Measurements from ENCODE around the gene MAP4K1. TPM values are rescaled to one million over a fixed set of nuclear protein-coding genes. Genes with fewer than 3 reads are reported as not detected.

MAP4K1 gene
- polyA plus RNA-seq, 1 donor from 2014 or later = 1.0 TPM

DNA sequence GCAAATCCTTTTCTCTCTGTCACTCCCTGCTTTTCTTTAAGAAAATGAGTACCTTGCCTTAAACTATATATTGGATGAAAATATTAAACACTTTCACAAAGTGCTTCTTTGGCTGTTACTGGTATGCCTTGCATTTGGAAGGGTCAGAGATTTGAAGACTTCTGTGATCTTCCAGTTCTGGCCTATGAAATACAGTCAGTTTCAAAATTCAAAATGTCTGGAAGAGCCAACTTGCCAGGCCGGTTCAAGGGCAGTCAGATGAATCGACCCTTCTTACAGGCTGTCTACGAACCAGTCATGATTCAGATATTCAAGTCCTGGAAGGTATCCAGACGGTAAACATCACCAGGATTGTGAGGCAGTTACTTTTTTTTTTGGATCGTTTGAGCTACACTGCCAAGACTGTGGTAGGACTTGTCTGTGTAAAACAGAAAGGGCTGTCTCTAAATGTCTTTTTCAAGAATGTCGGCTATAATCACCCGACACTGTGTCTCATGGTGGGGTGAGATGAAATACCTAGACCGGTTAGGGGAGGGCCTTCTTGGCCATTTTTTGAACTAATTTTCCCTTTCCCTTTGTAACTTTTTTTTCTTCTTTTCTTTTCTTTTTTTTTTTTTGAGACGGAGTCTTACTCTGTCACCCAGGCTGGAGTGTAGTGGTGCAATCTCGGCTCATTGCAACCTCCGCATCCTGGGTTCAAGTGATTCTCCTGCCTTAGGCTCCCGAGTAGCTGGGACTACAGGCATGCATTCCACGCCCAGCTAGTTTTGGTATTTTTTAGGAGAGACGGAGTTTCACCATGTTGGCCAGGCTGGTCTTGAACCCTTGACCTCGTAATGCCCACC lies 40.9 kb upstream of the MAP4K1 start:
- H3K9me2 ChIP-seq (ENCODE audit: insufficient read depth, low read length) = no peaks in the 10 kb centered on the region
- no peaks in the 10 kb centered on the region for H3K36me3 ChIP-seq (ENCODE audit: insufficient read depth, low read length)
- H2AFZ ChIP-seq (ENCODE audit: low read depth, low read length) = no peak overlapping the region
- no peak overlapping the region for H3K4me2 ChIP-seq (ENCODE audit: low read length)
- peaks cover 52% of the 10 kb centered on the region for H3K79me2 ChIP-seq (replicated peaks; ENCODE audit: insufficient read depth, low read length)
- TF ChIP-seq EP300 (conservative IDR thresholded peaks at IDR 0.05; ENCODE audit: poor library complexity, severe bottlenecking) (no peak), TAF1 (IDR thresholded peaks at IDR 0.05; ENCODE audit: low read depth) (no peak), SMC3 (conservative IDR thresholded peaks at IDR 0.05; ENCODE audit: poor library complexity) (no peak)
- TF ChIP-seq, protein P1, sequence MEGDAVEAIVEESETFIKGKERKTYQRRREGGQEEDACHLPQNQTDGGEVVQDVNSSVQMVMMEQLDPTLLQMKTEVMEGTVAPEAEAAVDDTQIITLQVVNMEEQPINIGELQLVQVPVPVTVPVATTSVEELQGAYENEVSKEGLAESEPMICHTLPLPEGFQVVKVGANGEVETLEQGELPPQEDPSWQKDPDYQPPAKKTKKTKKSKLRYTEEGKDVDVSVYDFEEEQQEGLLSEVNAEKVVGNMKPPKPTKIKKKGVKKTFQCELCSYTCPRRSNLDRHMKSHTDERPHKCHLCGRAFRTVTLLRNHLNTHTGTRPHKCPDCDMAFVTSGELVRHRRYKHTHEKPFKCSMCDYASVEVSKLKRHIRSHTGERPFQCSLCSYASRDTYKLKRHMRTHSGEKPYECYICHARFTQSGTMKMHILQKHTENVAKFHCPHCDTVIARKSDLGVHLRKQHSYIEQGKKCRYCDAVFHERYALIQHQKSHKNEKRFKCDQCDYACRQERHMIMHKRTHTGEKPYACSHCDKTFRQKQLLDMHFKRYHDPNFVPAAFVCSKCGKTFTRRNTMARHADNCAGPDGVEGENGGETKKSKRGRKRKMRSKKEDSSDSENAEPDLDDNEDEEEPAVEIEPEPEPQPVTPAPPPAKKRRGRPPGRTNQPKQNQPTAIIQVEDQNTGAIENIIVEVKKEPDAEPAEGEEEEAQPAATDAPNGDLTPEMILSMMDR (IDR thresholded peaks at IDR 0.05; ENCODE audit: poor library complexity, severe bottlenecking) = no peak
- no peaks in the 10 kb centered on the region for H3F3A ChIP-seq (ENCODE audit: insufficient read depth, low read length, poor library complexity, severe bottlenecking)
- no peak overlapping the region for H3K27ac ChIP-seq (ENCODE audit: low read length)
- H3K9ac ChIP-seq (ENCODE audit: low read length) = no peak overlapping the region
- no peaks in the 10 kb centered on the region for H4K20me1 ChIP-seq (ENCODE audit: insufficient read depth)
- no peak overlapping the region for H3K4me3 ChIP-seq (ENCODE audit: low read length)
- no peaks in the 10 kb centered on the region for H3K9me3 ChIP-seq (ENCODE audit: low read length)
- no peaks in the 10 kb centered on the region for H3K27me3 ChIP-seq (ENCODE audit: insufficient read depth, low read depth, low read length)

DNA sequence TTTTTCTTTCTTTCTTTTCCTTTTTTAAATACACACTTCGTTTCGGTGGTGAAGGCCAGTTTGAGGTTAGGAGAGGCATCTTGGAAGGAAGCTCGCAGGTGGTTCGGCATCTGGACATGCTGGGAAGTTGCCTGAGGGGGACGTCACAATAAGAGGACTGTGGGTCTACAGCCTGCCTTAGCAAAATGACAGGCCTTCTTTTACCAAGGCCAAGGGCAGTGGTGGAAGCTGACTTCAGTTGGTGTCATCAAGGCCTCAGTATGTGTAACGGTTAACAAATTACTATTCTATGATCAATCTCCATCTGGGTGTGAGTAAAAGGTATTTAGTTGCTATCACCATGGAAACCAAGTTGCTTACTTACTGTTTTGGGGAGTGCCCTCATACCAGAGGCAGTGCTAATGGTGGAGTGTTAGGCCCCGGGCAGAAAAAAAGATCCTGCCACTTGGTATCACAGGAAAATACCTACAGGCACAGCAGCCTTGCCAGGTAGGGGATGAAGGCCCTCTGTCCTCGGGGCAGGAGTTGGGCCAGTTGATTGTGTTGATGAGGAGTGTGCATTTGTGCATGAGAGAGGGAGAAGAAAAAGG lies 40.0 kb upstream of the MAP4K1 start:
- Histone ChIP-seq H4K20me1 (ENCODE audit: insufficient read depth) (no peaks in the 10 kb centered on the region), H3K27me3 (ENCODE audit: insufficient read depth, low read depth, low read length) (no peaks in the 10 kb centered on the region), H3K36me3 (ENCODE audit: insufficient read depth, low read length) (no peaks in the 10 kb centered on the region), H3K4me3 (ENCODE audit: low read length) (no peak overlapping the region), H2AFZ (ENCODE audit: low read depth, low read length) (no peak overlapping the region), H3K4me2 (ENCODE audit: low read length) (no peak overlapping the region), H3K9me3 (ENCODE audit: low read length) (no peaks in the 10 kb centered on the region), H3F3A (ENCODE audit: insufficient read depth, low read length, poor library complexity, severe bottlenecking) (no peaks in the 10 kb centered on the region), H3K9me2 (ENCODE audit: insufficient read depth, low read length) (no peaks in the 10 kb centered on the region), H3K9ac (ENCODE audit: low read length) (no peak overlapping the region), H3K79me2 (replicated peaks; ENCODE audit: insufficient read depth, low read length) (peaks cover 60% of the 10 kb centered on the region), H3K27ac (ENCODE audit: low read length) (no peak overlapping the region)
- TF ChIP-seq TAF1 (IDR thresholded peaks at IDR 0.05; ENCODE audit: low read depth) = no peak

DNA sequence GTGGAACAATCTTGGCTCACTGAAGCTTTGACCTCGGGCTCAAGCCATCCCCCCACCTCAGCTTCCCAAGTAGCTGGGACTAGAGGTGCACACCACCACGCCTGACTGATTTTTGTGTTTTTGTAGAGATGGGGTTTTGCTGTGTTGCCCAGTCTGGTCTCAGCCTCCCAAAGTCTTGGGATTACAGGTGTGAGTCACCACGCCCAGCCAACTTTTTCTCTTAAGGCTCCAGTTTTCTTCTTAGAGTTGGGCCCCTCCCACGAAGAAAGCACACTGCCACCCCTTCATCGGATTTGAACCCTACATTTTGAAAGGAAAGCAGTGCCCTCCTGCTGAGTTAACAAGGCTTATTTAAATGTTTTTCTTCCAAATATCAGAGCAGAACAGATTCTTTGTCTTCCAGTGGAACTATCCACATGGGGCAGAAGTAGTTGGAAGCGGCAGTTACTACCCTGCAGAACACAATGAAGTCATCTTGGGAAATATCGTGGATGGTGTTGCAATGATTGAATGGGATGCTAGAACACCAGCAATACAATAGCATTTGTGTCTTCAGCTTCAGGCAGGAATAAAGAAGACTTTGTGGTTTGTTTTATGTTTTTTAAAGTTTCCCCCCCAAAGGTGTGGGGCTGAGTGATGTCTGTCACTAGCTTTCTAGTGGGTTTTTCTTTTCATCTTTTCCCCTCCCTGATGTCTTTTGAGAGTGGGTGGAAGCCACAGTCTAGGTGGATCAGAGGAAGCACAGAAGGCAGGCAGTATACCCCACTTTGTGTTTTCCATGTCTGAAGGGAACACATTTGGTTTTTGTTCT lies 38.6 kb upstream of the MAP4K1 start:
- H3K36me3 ChIP-seq (ENCODE audit: insufficient read depth, low read length) = no peaks in the 10 kb centered on the region
- no peak overlapping the region for H3K9ac ChIP-seq (ENCODE audit: low read length)
- peaks cover 71% of the 10 kb centered on the region for H3K79me2 ChIP-seq (replicated peaks; ENCODE audit: insufficient read depth, low read length)
- no peaks in the 10 kb centered on the region for H3K9me3 ChIP-seq (ENCODE audit: low read length)
- H3K27me3 ChIP-seq (ENCODE audit: insufficient read depth, low read depth, low read length) = no peaks in the 10 kb centered on the region
- H3K9me2 ChIP-seq (ENCODE audit: insufficient read depth, low read length) = no peaks in the 10 kb centered on the region
- no peak overlapping the region for H3K4me2 ChIP-seq (ENCODE audit: low read length)
- peaks cover 5% of the 10 kb centered on the region for H4K20me1 ChIP-seq (ENCODE audit: insufficient read depth)
- H3K4me3 ChIP-seq (ENCODE audit: low read length) = no peak overlapping the region
- H2AFZ ChIP-seq (ENCODE audit: low read depth, low read length) = no peak overlapping the region
- no peak for TF ChIP-seq EZH2 (IDR thresholded peaks at IDR 0.05; ENCODE audit: borderline replicate concordance, insufficient read depth, low read length, poor library complexity, severe bottlenecking)
- TF ChIP-seq MXI1 (conservative IDR thresholded peaks at IDR 0.05; ENCODE audit: poor library complexity, severe bottlenecking) = no peak
- TF ChIP-seq, protein P2, sequence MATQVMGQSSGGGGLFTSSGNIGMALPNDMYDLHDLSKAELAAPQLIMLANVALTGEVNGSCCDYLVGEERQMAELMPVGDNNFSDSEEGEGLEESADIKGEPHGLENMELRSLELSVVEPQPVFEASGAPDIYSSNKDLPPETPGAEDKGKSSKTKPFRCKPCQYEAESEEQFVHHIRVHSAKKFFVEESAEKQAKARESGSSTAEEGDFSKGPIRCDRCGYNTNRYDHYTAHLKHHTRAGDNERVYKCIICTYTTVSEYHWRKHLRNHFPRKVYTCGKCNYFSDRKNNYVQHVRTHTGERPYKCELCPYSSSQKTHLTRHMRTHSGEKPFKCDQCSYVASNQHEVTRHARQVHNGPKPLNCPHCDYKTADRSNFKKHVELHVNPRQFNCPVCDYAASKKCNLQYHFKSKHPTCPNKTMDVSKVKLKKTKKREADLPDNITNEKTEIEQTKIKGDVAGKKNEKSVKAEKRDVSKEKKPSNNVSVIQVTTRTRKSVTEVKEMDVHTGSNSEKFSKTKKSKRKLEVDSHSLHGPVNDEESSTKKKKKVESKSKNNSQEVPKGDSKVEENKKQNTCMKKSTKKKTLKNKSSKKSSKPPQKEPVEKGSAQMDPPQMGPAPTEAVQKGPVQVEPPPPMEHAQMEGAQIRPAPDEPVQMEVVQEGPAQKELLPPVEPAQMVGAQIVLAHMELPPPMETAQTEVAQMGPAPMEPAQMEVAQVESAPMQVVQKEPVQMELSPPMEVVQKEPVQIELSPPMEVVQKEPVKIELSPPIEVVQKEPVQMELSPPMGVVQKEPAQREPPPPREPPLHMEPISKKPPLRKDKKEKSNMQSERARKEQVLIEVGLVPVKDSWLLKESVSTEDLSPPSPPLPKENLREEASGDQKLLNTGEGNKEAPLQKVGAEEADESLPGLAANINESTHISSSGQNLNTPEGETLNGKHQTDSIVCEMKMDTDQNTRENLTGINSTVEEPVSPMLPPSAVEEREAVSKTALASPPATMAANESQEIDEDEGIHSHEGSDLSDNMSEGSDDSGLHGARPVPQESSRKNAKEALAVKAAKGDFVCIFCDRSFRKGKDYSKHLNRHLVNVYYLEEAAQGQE (IDR thresholded peaks at IDR 0.05; ENCODE audit: borderline replicate concordance) = no peak
- TF ChIP-seq TAF1 (IDR thresholded peaks at IDR 0.05; ENCODE audit: low read depth) = no peak
- no peak for TF ChIP-seq EP300 (conservative IDR thresholded peaks at IDR 0.05; ENCODE audit: poor library complexity, severe bottlenecking)
- no peaks in the 10 kb centered on the region for H3F3A ChIP-seq (ENCODE audit: insufficient read depth, low read length, poor library complexity, severe bottlenecking)
- no peak overlapping the region for H3K27ac ChIP-seq (ENCODE audit: low read length)
